ENCODE measurements around the gene CCL26. TPM values are rescaled to one million over a fixed set of nuclear protein-coding genes. Genes with fewer than 3 reads are reported as not detected.

The CCL26 gene
- total and polyA plus RNA-seq, 2 experiments from 2014 or later: not detected

DNA sequence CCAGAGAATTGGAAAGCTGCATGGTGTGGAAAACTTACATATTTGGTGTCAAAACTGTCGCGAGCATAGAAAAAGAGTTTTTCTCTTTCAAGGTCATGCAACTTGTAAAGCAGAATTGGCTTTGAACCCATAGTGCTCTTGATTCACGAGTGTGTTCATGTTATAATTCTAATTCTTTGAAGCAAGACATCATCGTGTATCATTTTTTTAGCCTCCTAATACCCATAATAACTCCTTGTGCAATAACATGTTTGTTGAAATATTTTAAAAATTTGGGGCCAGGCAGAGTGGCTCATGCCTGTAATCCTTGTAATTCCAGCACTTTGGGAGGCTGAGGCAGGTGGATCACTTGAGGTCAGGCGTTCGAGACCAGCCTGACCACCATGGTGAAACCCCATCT is 37.4 kb upstream of the CCL26 start:
- Histone ChIP-seq H3K9me3 (ENCODE audit: low read depth) (no peaks in the 10 kb centered on the region), H3K27me3 (no peaks in the 10 kb centered on the region), H3K27ac (no peak overlapping the region), H3K4me3 (no peak overlapping the region), H3K36me3 (no peaks in the 10 kb centered on the region), H3K4me1 (ENCODE audit: low read depth) (no peaks in the 10 kb centered on the region)
- DNase-seq (ENCODE audit: low read depth in 1 of 2, low spot score in 1 of 2): no peak
- no peak for TF ChIP-seq CTCF (IDR thresholded peaks at IDR 0.05; ENCODE audit: low read depth, low read length)

DNA sequence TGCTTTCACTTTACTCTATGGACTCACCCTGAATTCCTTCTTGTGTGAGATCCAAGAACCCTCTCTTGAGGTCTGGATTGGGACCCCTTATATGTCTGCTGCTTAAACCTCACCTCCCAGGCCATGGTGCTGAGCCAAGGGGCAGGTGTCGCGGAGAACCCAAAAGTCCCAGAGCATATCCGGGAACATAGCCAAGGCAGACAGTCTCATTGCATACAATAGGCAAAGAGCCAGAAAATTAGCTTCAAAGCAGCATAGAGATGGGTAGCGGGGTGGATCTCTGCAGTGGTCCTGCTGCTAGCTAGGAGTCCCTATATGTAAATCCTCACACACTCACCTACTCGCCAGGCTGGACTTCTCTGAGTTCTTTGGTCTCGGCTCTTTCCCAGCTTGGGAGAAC is 36.1 kb upstream of the CCL26 start:
- Histone ChIP-seq H3K4me3 (no peak overlapping the region), H3K36me3 (no peaks in the 10 kb centered on the region), H3K4me1 (ENCODE audit: low read depth) (no peaks in the 10 kb centered on the region), H3K9me3 (ENCODE audit: low read depth) (no peaks in the 10 kb centered on the region), H3K27me3 (no peaks in the 10 kb centered on the region), H3K27ac (no peak overlapping the region)
- no peak for TF ChIP-seq CTCF (IDR thresholded peaks at IDR 0.05; ENCODE audit: low read depth, low read length)
- DNase-seq (ENCODE audit: low read depth in 1 of 2, low spot score in 1 of 2): no peak

GRCh38 chr7:75807452-75807851 is 35.4 kb upstream of the CCL26 start:
- TF ChIP-seq CTCF (IDR thresholded peaks at IDR 0.05; ENCODE audit: low read depth, low read length): no peak
- H3K4me3 ChIP-seq: no peak overlapping the region
- no peaks in the 10 kb centered on the region for H3K9me3 ChIP-seq (ENCODE audit: low read depth)
- H3K27ac ChIP-seq: no peak overlapping the region
- H3K4me1 ChIP-seq (ENCODE audit: low read depth): no peaks in the 10 kb centered on the region
- no peaks in the 10 kb centered on the region for H3K27me3 ChIP-seq
- DNase-seq (ENCODE audit: low read depth in 1 of 2, low spot score in 1 of 2): no peak
- H3K36me3 ChIP-seq: no peaks in the 10 kb centered on the region

- Histone ChIP-seq H3K4me1 (ENCODE audit: low read depth) (no peaks in the 10 kb centered on the region), H3K36me3 (no peaks in the 10 kb centered on the region), H3K9me3 (ENCODE audit: low read depth) (no peaks in the 10 kb centered on the region), H3K27ac (no peak overlapping the region), H3K27me3 (no peaks in the 10 kb centered on the region), H3K4me3 (no peak overlapping the region)
- no peak for DNase-seq (ENCODE audit: low read depth in 1 of 2, low spot score in 1 of 2)
- TF ChIP-seq CTCF (IDR thresholded peaks at IDR 0.05; ENCODE audit: low read depth, low read length): no peak
These were observed 34.7 kb upstream of the CCL26 start for GRCh38 chr7:75806560-75807307.

DNA sequence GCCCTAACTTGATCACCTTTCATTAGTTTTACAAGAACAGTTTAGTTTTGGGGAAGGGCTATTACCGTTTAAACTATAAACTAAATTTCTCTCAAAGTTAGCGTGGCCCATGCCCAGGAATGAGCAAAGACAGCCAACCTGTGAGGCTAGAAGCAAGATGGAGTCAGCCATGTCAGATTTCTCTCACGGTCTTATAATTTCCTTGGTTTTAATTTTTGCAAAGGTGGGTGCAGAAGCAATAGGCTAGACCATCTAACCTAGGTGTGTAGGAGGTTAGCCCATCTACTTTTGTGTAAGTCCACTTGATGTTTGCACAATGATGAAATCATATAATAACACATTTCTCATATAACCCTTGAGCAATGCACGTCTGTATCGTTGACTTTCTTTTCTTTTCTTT is 32.7 kb upstream of the CCL26 start:
- Histone ChIP-seq H3K4me3 (no peak overlapping the region), H3K36me3 (no peaks in the 10 kb centered on the region), H3K27ac (no peak overlapping the region), H3K27me3 (no peaks in the 10 kb centered on the region), H3K4me1 (ENCODE audit: low read depth) (no peaks in the 10 kb centered on the region), H3K9me3 (ENCODE audit: low read depth) (no peaks in the 10 kb centered on the region)
- DNase-seq (ENCODE audit: low read depth in 1 of 2, low spot score in 1 of 2): no peak
- no peak for TF ChIP-seq CTCF (IDR thresholded peaks at IDR 0.05; ENCODE audit: low read depth, low read length)
